ENCODE measurements around the gene IFNA2. TPM values are rescaled to one million over a fixed set of nuclear protein-coding genes. Genes with fewer than 3 reads are reported as not detected.
"Not testable (repeated sequence)": the region's sequence is repeated elsewhere in the genome, so short reads cannot be mapped to it uniquely, and the experiment has no call there.

Gene IFNA2
- total RNA-seq, 4 donors from 2014 or later, result not detected

DNA sequence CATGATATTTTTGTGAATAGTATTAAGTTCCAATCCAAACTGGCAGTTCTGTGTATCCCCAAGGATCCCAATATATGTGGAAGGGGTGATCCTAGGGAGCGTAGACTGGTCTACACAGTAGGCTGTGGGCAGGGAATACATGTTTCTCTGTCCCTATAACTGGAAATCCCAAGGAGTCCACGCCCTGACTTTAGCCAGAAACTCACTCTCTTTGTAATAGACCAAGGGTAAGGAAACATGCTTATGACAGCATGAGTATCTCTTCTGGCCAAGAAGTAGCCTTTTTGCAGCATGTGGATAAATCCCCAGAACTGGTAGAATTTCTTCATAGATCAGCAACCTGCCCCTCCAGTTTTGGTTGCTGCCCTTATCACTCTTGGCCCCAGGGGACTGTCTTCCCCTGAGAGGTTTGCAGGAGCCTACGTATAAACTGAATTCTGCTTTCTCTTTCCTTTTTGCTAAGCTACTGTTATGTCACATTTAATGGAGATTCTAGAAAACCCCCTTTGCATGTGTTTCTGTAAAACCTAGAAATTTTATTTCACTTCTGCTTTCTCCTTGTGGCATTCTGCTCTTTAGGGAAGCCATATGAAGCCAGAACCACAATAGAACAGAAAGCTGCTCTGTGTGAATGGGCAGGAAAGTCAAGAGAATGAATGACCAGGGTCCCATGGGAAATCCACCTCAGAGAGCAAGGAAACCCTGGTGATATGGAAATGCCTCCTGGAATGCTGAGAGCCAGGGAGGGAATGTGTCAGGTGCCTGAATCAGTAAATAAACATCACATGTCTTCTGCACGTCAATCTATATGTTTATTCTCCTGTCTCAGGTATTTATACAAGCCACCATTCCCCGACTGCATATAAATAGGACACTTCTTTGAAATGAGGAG, 3.5 kb downstream of the IFNA2 start:
- no peaks in the 10 kb centered on the region for H3K36me3 ChIP-seq
- no peaks in the 10 kb centered on the region for H3K4me1 ChIP-seq
- no peak overlapping the region for H3K27ac ChIP-seq
- no peak for DNase-seq
- no peak for TF ChIP-seq POLR2A (IDR thresholded peaks at IDR 0.05)
- TF ChIP-seq, protein P1, sequence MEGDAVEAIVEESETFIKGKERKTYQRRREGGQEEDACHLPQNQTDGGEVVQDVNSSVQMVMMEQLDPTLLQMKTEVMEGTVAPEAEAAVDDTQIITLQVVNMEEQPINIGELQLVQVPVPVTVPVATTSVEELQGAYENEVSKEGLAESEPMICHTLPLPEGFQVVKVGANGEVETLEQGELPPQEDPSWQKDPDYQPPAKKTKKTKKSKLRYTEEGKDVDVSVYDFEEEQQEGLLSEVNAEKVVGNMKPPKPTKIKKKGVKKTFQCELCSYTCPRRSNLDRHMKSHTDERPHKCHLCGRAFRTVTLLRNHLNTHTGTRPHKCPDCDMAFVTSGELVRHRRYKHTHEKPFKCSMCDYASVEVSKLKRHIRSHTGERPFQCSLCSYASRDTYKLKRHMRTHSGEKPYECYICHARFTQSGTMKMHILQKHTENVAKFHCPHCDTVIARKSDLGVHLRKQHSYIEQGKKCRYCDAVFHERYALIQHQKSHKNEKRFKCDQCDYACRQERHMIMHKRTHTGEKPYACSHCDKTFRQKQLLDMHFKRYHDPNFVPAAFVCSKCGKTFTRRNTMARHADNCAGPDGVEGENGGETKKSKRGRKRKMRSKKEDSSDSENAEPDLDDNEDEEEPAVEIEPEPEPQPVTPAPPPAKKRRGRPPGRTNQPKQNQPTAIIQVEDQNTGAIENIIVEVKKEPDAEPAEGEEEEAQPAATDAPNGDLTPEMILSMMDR (IDR thresholded peaks at IDR 0.05), result no peak
- intact Hi-C loops (cut with DNase I; ENCODE audit: low total_unique reads), result no loop called here
- H3K9me3 ChIP-seq, result no peaks in the 10 kb centered on the region
- H3K4me3 ChIP-seq, result no peak overlapping the region
- H3K27me3 ChIP-seq, result peaks cover 0 to 4% of the 10 kb centered on the region in 2 donors

DNA sequence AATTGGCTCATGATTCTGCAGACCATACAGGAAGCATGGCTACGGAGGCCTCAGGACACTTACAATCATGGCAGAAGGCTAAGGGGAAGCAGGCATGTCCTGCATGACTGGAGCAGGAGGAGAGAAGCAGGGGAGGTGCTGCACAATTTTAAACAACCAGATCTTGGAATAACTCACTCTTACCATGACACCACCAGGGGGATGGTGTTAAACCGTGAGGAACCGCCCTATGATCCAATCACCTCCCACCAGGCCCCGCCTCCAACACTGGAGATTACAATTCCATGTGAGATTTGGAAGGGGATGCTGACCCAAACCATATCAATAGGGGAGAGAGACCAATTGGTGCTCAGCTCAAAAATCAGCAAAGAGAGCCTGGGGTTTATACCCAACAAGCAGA, 13.7 kb downstream of the IFNA2 start:
- H3K27ac ChIP-seq; H3K27me3 ChIP-seq; H3K4me1 ChIP-seq; H3K4me3 ChIP-seq; H3K36me3 ChIP-seq; intact Hi-C loops (cut with DNase I; ENCODE audit: low total_unique reads); H3K9me3 ChIP-seq; DNase-seq: not testable (repeated sequence)

DNA sequence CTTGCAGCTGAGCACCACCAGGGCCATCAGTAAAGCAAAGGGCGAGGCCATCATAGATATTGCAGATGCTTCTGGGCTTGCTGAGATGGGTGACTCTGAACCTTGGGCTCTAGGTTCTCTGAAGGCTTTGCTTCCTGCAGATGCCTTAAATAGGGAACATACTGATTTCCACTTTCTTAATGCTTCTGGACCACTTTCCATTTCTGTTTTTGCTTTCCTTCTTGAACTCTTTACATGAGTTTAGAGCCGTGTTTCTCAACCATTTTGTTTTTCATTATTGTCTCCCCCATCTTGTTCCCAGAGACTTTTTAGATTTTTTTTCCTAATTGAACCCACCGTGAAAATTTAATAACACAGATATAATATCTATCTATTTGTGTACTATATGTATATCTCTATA, 17.2 kb downstream of the IFNA2 start, which contains the start of gene IFNA13:
IFNA13 (minus strand) TSS at position 101 of the 400 bp plus-strand sequence; CDS start at position 54, 47 bp downstream.
- Histone ChIP-seq H3K27ac (no peak within 1 kb of the TSS), H3K4me1 (no peaks in the 10 kb centered on the region), H3K36me3 (no peaks in the 10 kb centered on the region), H3K9me3 (no peaks in the 10 kb centered on the region), H3K27me3 (no peaks in the 10 kb centered on the region), H3K4me3 (no peak within 1 kb of the TSS)
- TF ChIP-seq POLR2A (IDR thresholded peaks at IDR 0.05), result no peak
- TF ChIP-seq, protein P1 (IDR thresholded peaks at IDR 0.05), result no peak
- intact Hi-C loops (cut with DNase I; ENCODE audit: low total_unique reads), result no loop called here
- DNase-seq, result no peak

DNA sequence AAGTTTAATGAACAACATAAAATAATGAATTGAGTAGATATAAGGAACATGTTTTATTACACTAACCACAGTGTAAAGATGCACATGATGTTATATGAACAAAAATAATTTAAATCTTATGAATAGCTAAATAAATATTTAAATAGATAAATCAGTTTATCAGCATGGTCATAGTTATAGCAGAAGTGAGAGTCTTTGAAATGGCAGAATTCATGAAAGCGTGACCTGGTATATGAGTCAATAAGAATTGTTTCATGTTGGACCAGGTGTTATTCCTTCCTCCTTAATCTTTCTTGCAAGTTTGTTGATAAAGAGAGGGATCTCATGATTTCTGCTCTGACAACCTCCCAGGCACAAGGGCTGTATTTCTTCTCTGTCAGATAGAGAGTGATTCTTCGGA, 18.0 kb downstream of the IFNA2 start:
- H3K4me1 ChIP-seq; H3K36me3 ChIP-seq; H3K9me3 ChIP-seq; H3K4me3 ChIP-seq; H3K27ac ChIP-seq; intact Hi-C loops (cut with DNase I; ENCODE audit: low total_unique reads); H3K27me3 ChIP-seq; DNase-seq: not testable (repeated sequence)

DNA sequence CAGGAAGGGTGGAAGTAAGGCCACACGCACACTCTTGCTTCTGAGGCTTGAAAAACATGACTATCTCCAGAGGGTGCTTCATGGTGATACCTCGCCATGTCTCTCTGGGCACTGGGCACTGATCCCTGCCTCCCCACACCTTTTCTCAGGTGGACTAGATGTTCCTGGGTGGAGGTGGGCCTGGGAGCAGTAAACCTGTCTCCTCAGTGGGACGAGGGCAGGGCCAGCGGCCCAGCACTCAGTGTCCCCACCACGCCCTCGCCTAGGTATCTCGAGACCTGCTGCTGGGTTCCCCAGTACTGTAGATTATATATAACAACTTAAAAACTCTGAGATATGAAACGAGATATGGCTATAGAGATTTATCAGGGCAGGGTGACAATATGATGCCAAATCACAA, 22.9 kb downstream of the IFNA2 start:
- Histone ChIP-seq H3K27me3 (no peaks in the 10 kb centered on the region), H3K4me3 (no peak overlapping the region), H3K9me3 (no peaks in the 10 kb centered on the region), H3K4me1 (no peaks in the 10 kb centered on the region), H3K36me3 (no peaks in the 10 kb centered on the region), H3K27ac (no peak overlapping the region)
- TF ChIP-seq, protein P1 (IDR thresholded peaks at IDR 0.05), result no peak
- intact Hi-C loops (cut with DNase I; ENCODE audit: low total_unique reads), result no loop called here
- no peak for DNase-seq

All from uterus (tissue), 4 donors.